Activated CD4-positive, alpha-beta memory T cell treated with anti-CD3 and anti-CD28 coated beads, Interleukin-2, amount 10 ng/mL, durations not matched to agents 7 days and 5 days (primary cell): ENCODE results near the gene USP25. TPM values are rescaled to one million over a fixed set of nuclear protein-coding genes. Genes with fewer than 3 reads are reported as not detected.

Experiments
- CTCF ChIA-PET: fragments of 350-600 bp; sonication (Branson Sonifier 250); formaldehyde crosslinking; loops from one replicate; lab custom pipeline; 2021; ENCODE audit warnings: antibody characterized with exemption, inconsistent platforms; lab: Charles Lee
- POLR2A ChIA-PET: fragments of 350-600 bp; sonication (Branson Sonifier 250); formaldehyde crosslinking; loops from one replicate; lab custom pipeline; 2021; ENCODE audit warnings: antibody characterized with exemption; lab: Charles Lee
- DNase-seq: peaks from one replicate; pipeline ENCODE4 v3.0.0-alpha.2; 2020
- H3K27ac Mint-ChIP-seq: one replicate; pipeline ENCODE4 v1.8.0; 2021; ENCODE audit warnings: mild to moderate bottlenecking, mixed read lengths
- H3K27me3 Mint-ChIP-seq: one replicate; pipeline ENCODE4 v1.8.0; 2021; ENCODE audit warnings: mixed read lengths
- H3K36me3 Mint-ChIP-seq: one replicate; pipeline ENCODE4 v1.8.0; 2021; ENCODE audit warnings: low read depth, mixed read lengths
- H3K4me1 Mint-ChIP-seq: one replicate; pipeline ENCODE4 v1.8.0; 2021; ENCODE audit warnings: mixed read lengths
- H3K4me3 Mint-ChIP-seq: one replicate; pipeline ENCODE4 v1.8.0; 2021; ENCODE audit warnings: mild to moderate bottlenecking, mixed read lengths
- H3K9me3 Mint-ChIP-seq: one replicate; pipeline ENCODE4 v1.8.0; 2021; ENCODE audit warnings: mixed read lengths
- total RNA-seq, 2 experiments: library from RNA; stranded (reverse); gene quantifications; one replicate each; pipeline ENCODE4 v1.2.3, GENCODE V29; 2021

The USP25 gene
- total RNA-seq, 2 experiments from 2014 or later, result 53.5 to 61.0 TPM

- DNase-seq, result no peak
- no peaks in the 10 kb centered on the region for H3K27me3 Mint-ChIP-seq
- peaks cover 21% of the 10 kb centered on the region for H3K36me3 Mint-ChIP-seq
- peaks cover 2% of the 10 kb centered on the region for H3K4me1 Mint-ChIP-seq
- CTCF ChIA-PET, result no interaction called here
- H3K4me3 Mint-ChIP-seq, result no peak overlapping the region
- no peaks in the 10 kb centered on the region for H3K9me3 Mint-ChIP-seq
- POLR2A ChIA-PET, result no interaction called here
- no peak overlapping the region for H3K27ac Mint-ChIP-seq
Measured at GRCh38 chr21:15840406-15840805, 110.6 kb downstream of the USP25 start.

GRCh38 chr21:15841856-15842564 lies 112.2 kb downstream of the USP25 start:
- no peak for DNase-seq
- Mint-ChIP-seq H3K27me3 (no peaks in the 10 kb centered on the region), H3K9me3 (no peaks in the 10 kb centered on the region), H3K36me3 (peaks cover 17% of the 10 kb centered on the region), H3K4me3 (no peak overlapping the region), H3K4me1 (peaks cover 4% of the 10 kb centered on the region), H3K27ac (no peak overlapping the region)
- ChIA-PET CTCF (no interaction called here), POLR2A (no interaction called here)

DNA sequence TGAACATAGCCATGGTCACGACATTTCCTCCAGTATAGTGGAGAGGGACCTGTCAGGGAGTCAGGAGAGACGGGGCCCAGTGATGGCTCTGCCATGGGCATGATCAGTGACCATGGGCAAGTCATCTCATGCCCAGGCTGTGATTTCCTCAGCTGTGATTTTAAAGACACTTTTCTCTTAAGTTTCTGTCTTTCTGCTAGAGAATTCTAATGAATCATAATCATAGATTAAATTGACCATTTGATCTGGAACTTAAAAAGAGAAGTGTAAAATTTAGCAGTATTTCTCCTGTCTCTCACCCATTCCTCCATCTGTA lies 112.7 kb downstream of the USP25 start:
- peaks cover 14% of the 10 kb centered on the region for H3K36me3 Mint-ChIP-seq
- peaks cover 2% of the 10 kb centered on the region for H3K4me1 Mint-ChIP-seq
- no peaks in the 10 kb centered on the region for H3K27me3 Mint-ChIP-seq
- no peak overlapping the region for H3K27ac Mint-ChIP-seq
- ChIA-PET POLR2A (no interaction called here), CTCF (no interaction called here)
- no peaks in the 10 kb centered on the region for H3K9me3 Mint-ChIP-seq
- no peak overlapping the region for H3K4me3 Mint-ChIP-seq
- no peak for DNase-seq

DNA sequence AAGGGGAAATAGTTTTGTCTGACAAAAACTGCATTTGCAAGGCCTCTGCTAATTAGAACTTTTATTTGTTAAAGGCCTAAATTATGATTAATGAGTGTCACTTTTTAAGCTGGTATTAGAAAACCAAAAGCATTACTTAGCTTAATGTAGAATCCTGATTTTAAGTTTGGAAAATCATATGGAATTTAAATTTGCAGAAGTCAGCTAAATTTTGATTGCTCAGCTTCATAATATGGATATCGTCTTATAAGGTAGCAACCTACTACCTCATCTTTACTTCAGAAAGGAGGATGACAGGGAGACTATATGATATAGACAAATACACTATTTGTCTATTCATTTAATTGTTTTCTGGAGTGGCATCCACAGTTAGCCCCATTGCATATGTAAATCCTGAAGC lies 114.0 kb downstream of the USP25 start:
- Mint-ChIP-seq H3K36me3 (peaks cover 16% of the 10 kb centered on the region), H3K4me1 (peaks cover 2% of the 10 kb centered on the region)
- CTCF ChIA-PET, result no interaction called here

DNA sequence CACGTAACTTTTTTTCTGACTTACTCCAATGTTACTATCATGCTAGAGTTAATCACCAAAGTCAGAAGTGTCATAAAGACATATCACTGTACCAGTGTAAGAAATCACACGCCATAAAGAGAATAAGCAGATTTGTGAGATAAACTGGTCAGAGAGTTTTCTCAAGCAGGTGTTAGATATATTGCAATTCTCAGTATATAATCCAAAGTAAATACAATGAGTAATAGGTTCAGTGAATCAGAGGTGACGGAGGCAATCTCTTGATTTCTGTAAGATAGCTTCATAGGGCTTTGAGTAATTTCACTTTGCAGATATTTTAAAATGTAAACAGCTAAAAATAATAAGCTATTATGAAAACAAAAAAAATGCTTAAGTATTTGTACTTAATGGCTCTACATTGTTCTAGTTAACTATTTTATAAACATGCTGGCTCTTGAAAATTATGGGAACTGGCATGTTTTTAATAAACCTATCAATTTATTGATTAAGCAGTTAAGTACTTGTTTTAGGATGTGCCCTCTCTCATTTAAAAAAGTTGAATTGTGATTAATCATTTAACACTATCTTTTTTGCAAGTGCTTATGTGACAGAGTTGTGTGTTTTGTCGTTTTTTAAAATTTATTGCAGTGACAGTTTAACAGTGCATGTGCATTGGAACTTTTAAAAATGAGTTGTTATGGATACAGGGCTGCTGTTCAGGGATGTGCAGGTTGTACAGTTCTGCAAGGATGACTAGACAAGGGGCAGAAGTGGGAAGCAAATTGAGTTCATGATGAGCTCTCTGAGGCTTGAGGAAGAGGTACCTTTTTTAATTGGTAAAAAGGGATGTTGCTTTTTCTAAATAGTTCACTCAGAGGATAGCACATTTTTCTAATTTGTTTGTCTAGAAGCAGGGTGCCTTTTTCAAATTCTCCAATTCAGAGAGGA lies 119.1 kb downstream of the USP25 start:
- CTCF ChIA-PET, result no interaction called here
- Mint-ChIP-seq H3K9me3 (no peaks in the 10 kb centered on the region), H3K36me3 (peaks cover 12% of the 10 kb centered on the region), H3K4me1 (peaks cover 2% of the 10 kb centered on the region), H3K27ac (no peak overlapping the region), H3K4me3 (no peak overlapping the region), H3K27me3 (no peaks in the 10 kb centered on the region)
- DNase-seq, result no peak
- POLR2A ChIA-PET, result no interaction called here

More for the DNA sequence above, 114.0 kb downstream of the USP25 start:
- Mint-ChIP-seq H3K4me3 (no peak overlapping the region), H3K27ac (no peak overlapping the region), H3K9me3 (no peaks in the 10 kb centered on the region), H3K27me3 (no peaks in the 10 kb centered on the region)
- no peak for DNase-seq
- POLR2A ChIA-PET, result no interaction called here

GRCh38 chr21:15849927-15850326 lies 120.1 kb downstream of the USP25 start:
- peaks cover 2% of the 10 kb centered on the region for H3K4me1 Mint-ChIP-seq
- no peaks in the 10 kb centered on the region for H3K27me3 Mint-ChIP-seq
- H3K4me3 Mint-ChIP-seq, result no peak overlapping the region
- ChIA-PET CTCF (no interaction called here), POLR2A (no interaction called here)
- no peak for DNase-seq
- H3K9me3 Mint-ChIP-seq, result no peaks in the 10 kb centered on the region
- peaks cover 16% of the 10 kb centered on the region for H3K36me3 Mint-ChIP-seq
- no peak overlapping the region for H3K27ac Mint-ChIP-seq

- H3K4me1 Mint-ChIP-seq, result peaks cover 2% of the 10 kb centered on the region
- no peaks in the 10 kb centered on the region for H3K9me3 Mint-ChIP-seq
- H3K27ac Mint-ChIP-seq, result no peak overlapping the region
- H3K36me3 Mint-ChIP-seq, result peaks cover 19% of the 10 kb centered on the region
- POLR2A ChIA-PET, result no interaction called here
- DNase-seq, result no peak
- no peaks in the 10 kb centered on the region for H3K27me3 Mint-ChIP-seq
- H3K4me3 Mint-ChIP-seq, result no peak overlapping the region
- CTCF ChIA-PET, result no interaction called here
Measured at GRCh38 chr21:15850645-15851044, 120.9 kb downstream of the USP25 start.

GRCh38 chr21:15852146-15852545 lies 122.4 kb downstream of the USP25 start:
- no peak for DNase-seq
- Mint-ChIP-seq H3K4me1 (no peaks in the 10 kb centered on the region), H3K9me3 (no peaks in the 10 kb centered on the region), H3K27ac (no peak overlapping the region), H3K4me3 (no peak overlapping the region), H3K27me3 (no peaks in the 10 kb centered on the region), H3K36me3 (peaks cover 24% of the 10 kb centered on the region)
- POLR2A ChIA-PET, result no interaction called here
- CTCF ChIA-PET, result no interaction called here

GRCh38 chr21:15853126-15853525 lies 123.3 kb downstream of the USP25 start:
- Mint-ChIP-seq H3K4me1 (peaks cover 5% of the 10 kb centered on the region), H3K36me3 (peaks cover 22% of the 10 kb centered on the region), H3K4me3 (no peak overlapping the region), H3K27ac (no peak overlapping the region), H3K9me3 (no peaks in the 10 kb centered on the region), H3K27me3 (no peaks in the 10 kb centered on the region)
- no peak for DNase-seq
- ChIA-PET CTCF (no interaction called here), POLR2A (no interaction called here)

DNA sequence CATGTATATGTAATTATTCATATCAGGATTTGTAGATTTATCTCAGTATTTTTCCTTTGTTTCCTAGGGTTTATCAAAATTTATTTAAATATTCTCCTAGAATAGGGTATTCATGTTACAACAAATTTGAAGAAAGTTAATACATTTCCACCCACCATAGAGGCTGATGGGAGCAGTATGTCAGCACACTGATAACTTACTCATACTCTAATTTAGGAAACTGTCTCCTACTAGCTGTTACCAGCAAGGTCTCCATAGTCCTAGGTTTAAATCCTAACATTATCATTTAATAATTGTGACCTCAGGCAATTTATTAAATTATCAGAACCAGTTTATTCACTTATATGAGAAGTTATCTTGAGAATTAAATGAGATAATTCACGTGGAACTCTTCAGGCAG lies 127.0 kb downstream of the USP25 start:
- no peaks in the 10 kb centered on the region for H3K27me3 Mint-ChIP-seq
- POLR2A ChIA-PET, result no interaction called here

DNA sequence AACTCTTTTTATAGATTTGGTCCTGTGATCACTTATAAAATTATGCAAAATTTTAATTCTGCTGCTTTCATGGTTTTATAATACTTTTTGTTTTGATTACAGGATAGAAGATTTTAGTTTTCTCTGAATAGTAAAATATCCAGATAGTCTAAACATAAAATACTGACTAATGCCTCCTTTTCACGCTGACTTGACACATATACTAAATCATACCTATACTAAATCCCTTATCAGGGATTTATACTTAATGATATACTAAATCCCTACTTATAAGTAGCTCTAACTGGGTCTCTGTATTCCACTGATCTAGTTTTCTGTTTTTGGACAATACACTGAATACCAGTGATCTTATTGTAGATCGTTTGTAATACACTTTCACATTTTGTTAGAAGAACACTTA lies 128.0 kb downstream of the USP25 start:
- ChIA-PET POLR2A (no interaction called here), CTCF (no interaction called here)
- DNase-seq, result no peak
- Mint-ChIP-seq H3K27me3 (no peaks in the 10 kb centered on the region), H3K36me3 (peaks cover 18% of the 10 kb centered on the region), H3K27ac (no peak overlapping the region), H3K4me1 (peaks cover 6% of the 10 kb centered on the region), H3K4me3 (no peak overlapping the region), H3K9me3 (no peaks in the 10 kb centered on the region)

More for the DNA sequence above, 127.0 kb downstream of the USP25 start:
- peaks cover 6% of the 10 kb centered on the region for H3K4me1 Mint-ChIP-seq
- H3K9me3 Mint-ChIP-seq, result no peaks in the 10 kb centered on the region
- CTCF ChIA-PET, result no interaction called here
- no peak overlapping the region for H3K27ac Mint-ChIP-seq
- H3K36me3 Mint-ChIP-seq, result peaks cover 18% of the 10 kb centered on the region
- no peak overlapping the region for H3K4me3 Mint-ChIP-seq
- no peak for DNase-seq

DNA sequence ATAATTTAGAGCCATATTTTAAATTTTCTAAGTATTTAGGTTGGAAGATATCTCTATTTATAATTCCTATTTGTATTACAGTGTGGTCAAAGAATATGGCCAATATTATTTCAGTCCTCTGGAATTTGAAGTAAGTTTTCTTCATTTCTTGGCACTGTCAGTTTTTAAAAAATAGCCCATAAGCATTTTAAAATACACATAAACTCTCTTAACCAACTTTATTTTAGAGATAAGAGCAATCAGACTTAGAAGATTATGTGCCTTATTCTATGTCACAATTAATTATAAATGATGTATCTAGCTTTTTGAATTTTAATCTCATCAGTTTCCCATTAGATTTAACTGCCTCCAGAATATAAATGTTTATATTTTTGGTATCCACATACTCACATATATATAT lies 130.8 kb downstream of the USP25 start:
- DNase-seq, result no peak
- Mint-ChIP-seq H3K9me3 (no peaks in the 10 kb centered on the region), H3K4me3 (no peak overlapping the region), H3K36me3 (peaks cover 17% of the 10 kb centered on the region), H3K4me1 (peaks cover 6% of the 10 kb centered on the region), H3K27ac (no peak overlapping the region), H3K27me3 (no peaks in the 10 kb centered on the region)
- CTCF ChIA-PET, result no interaction called here
- POLR2A ChIA-PET, result no interaction called here

DNA sequence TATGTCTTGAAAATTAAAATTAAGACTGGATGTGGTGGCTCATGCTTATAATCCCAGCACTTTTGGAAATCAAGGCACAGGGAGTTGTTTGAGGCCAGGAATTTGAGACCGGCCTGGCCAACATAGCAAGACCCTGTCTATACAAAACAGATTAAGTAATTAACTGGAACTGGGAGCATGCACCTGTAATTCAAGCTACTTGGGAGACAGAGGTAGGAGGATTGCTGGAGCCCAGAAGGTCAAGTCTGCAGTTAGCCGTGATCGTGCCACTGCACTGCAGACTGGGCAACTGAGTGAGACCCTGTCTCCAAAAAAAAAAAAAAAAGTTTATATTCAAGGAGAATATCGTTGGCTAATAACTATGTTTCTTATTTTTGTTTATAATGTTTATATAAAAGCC lies 139.2 kb downstream of the USP25 start:
- H3K27me3 Mint-ChIP-seq, result no peaks in the 10 kb centered on the region
- POLR2A ChIA-PET, result no interaction called here
- peaks cover 29% of the 10 kb centered on the region for H3K36me3 Mint-ChIP-seq
- no peaks in the 10 kb centered on the region for H3K4me1 Mint-ChIP-seq
- no peak overlapping the region for H3K4me3 Mint-ChIP-seq
- DNase-seq, result no peak
- no peaks in the 10 kb centered on the region for H3K9me3 Mint-ChIP-seq
- CTCF ChIA-PET, result no interaction called here
- H3K27ac Mint-ChIP-seq, result no peak overlapping the region
